Liver (tissue), 9 donors: ENCODE results near the gene LCMT2. TPM values are rescaled to one million over a fixed set of nuclear protein-coding genes. Genes with fewer than 3 reads are reported as not detected.

ENCODE experiments used
- DNase-seq: peaks from one replicate; pipeline ENCODE4 v3.0.0-alpha.2; 2017; ENCODE audit warnings: low spot score
- H3K27ac ChIP-seq, 2 donors: one replicate each; pipeline ENCODE4 v1.7.0; 2013; ENCODE audit warnings: inconsistent platforms in 2 of 2, low read length in 2 of 2, control low read depth in 1 of 2, low read depth in 1 of 2, mild to moderate bottlenecking in 1 of 2
- H3K27me3 ChIP-seq, 4 donors: one replicate each; pipeline versions ENCODE4 v1.6.1 to v1.7.0; 2013; ENCODE audit warnings: low read length in 3 of 4, inconsistent platforms in 1 of 4, mild to moderate bottlenecking in 1 of 4, moderate library complexity in 1 of 4; ENCODE audit not compliant: control insufficient read depth in 4 of 4, insufficient read depth in 4 of 4
- H3K36me3 ChIP-seq, 4 donors: one replicate each; pipeline versions ENCODE4 v1.6.1 to v1.7.0; 2013; ENCODE audit warnings: low read length in 3 of 4, mild to moderate bottlenecking in 3 of 4, low read depth in 1 of 4, moderate library complexity in 1 of 4; ENCODE audit not compliant: control insufficient read depth in 4 of 4, insufficient read depth in 3 of 4
- H3K4me1 ChIP-seq, 4 donors: one replicate each; pipeline versions ENCODE4 v1.6.1 to v1.7.0; 2013; ENCODE audit warnings: low read length in 3 of 4, mild to moderate bottlenecking in 3 of 4, moderate library complexity in 1 of 4; ENCODE audit not compliant: control insufficient read depth in 4 of 4, insufficient read depth in 4 of 4
- H3K4me3 ChIP-seq, 3 donors: one replicate each; pipeline versions ENCODE4 v1.6.1 to v1.7.0; 2013; ENCODE audit warnings: low read length in 3 of 3, control low read depth in 1 of 3, low read depth in 1 of 3, mild to moderate bottlenecking in 1 of 3
- H3K9ac ChIP-seq, 2 donors: one replicate each; pipeline ENCODE4 v1.7.0; 2013; ENCODE audit warnings: low read length in 2 of 2, mild to moderate bottlenecking in 2 of 2, moderate library complexity in 2 of 2, control low read depth in 1 of 2, low read depth in 1 of 2
- H3K9me3 ChIP-seq, 4 donors: one replicate each; pipeline versions ENCODE4 v1.6.1 to v1.7.0; 2013; ENCODE audit warnings: low read length in 3 of 4; ENCODE audit not compliant: control insufficient read depth in 4 of 4
- EGR1 ChIP-seq, 2 donors: IDR thresholded peaks; 2 replicates each; pipeline ENCODE4 v1.6.1; 2016 to 2018; ENCODE audit warnings: antibody characterized with exemption in 2 of 2, low read depth in 2 of 2
- FOXA1 ChIP-seq: IDR thresholded peaks from 2 replicates; pipeline ENCODE4 v1.6.1; 2016; ENCODE audit warnings: antibody characterized with exemption
- FOXA2 ChIP-seq: IDR thresholded peaks from 2 replicates; pipeline ENCODE4 v1.6.1; 2016; ENCODE audit warnings: antibody characterized with exemption
- GABPA ChIP-seq, 2 donors: IDR thresholded peaks in 1 of 2; conservative IDR thresholded peaks in 1 of 2; 2 replicates each; pipeline ENCODE4 v1.6.1; 2016; ENCODE audit warnings: antibody characterized with exemption in 2 of 2, mild to moderate bottlenecking in 1 of 2, moderate library complexity in 1 of 2
- HNF4A ChIP-seq, 2 donors: conservative IDR thresholded peaks; 2 replicates each; pipeline ENCODE4 v1.6.1; 2016; ENCODE audit warnings: antibody characterized with exemption in 2 of 2, mild to moderate bottlenecking in 2 of 2
- HNF4G ChIP-seq: IDR thresholded peaks from 2 replicates; pipeline ENCODE4 v1.6.1; 2016; ENCODE audit warnings: antibody characterized with exemption
- JUND ChIP-seq, 2 donors: IDR thresholded peaks; 2 replicates each; pipeline ENCODE4 v1.6.1; 2016; ENCODE audit warnings: antibody characterized with exemption in 2 of 2
- NR2F2 ChIP-seq: IDR thresholded peaks from 2 replicates; pipeline ENCODE4 v1.6.1; 2016; ENCODE audit warnings: antibody characterized with exemption
- RAD21 ChIP-seq, 2 donors: IDR thresholded peaks; 2 replicates each; pipeline ENCODE4 v1.6.1; 2016; ENCODE audit warnings: antibody characterized with exemption in 2 of 2, mild to moderate bottlenecking in 2 of 2
- RXRA ChIP-seq, 2 donors: IDR thresholded peaks; 2 replicates each; pipeline ENCODE4 v1.6.1; 2017 to 2018; ENCODE audit warnings: antibody characterized with exemption in 2 of 2, mild to moderate bottlenecking in 1 of 2
- SP1 ChIP-seq: IDR thresholded peaks from 2 replicates; pipeline ENCODE4 v1.6.1; 2018; ENCODE audit warnings: antibody characterized with exemption, mild to moderate bottlenecking
- YY1 ChIP-seq: IDR thresholded peaks from 2 replicates; pipeline ENCODE4 v1.6.1; 2016; ENCODE audit warnings: antibody characterized with exemption, mild to moderate bottlenecking
- WGBS: extraction: QIAGEN DNeasy Blood & Tissue Kit; methylation state at CpG from one replicate; pipeline ENCODE4 v1.1.7; 2013; 5-methylcytosine and 5-hydroxymethylcytosine counted together
- polyA plus RNA-seq, 2 donors: library from polyadenylated mRNA; stranded (reverse) in 1 of 2; unstranded in 1 of 2; fragments of 200-250 nt in 1 of 2; fragments of >200 nt in 1 of 2; fragmentation: Nextera tagmentation in 1 of 2; extraction: Ambion mirVana in 1 of 2; gene quantifications; one replicate each; pipeline versions ENCODE4 v1.2.1 to v1.2.3, GENCODE V29; 2013 to 2015
- total RNA-seq, 2 donors: library from RNA; depleted of rRNA; stranded (reverse); fragments of >200 nt; gene quantifications; one replicate each; pipeline ENCODE4 v1.2.3, GENCODE V29; 2014
- TF ChIP-seq, protein P1 (sequence below): IDR thresholded peaks from 2 replicates; pipeline ENCODE4 v1.6.1; 2016; ENCODE audit warnings: antibody characterized with exemption
- TF ChIP-seq, protein P2 (sequence below): IDR thresholded peaks from 2 replicates; pipeline ENCODE4 v1.6.1; 2016; ENCODE audit warnings: antibody characterized with exemption
- TF ChIP-seq, protein P3 (sequence below): IDR thresholded peaks from 2 replicates; pipeline ENCODE4 v1.6.1; 2016; ENCODE audit warnings: antibody characterized with exemption, mild to moderate bottlenecking
- TF ChIP-seq, protein P4 (sequence below): fragments of 150-350 bp; IDR thresholded peaks from 2 replicates; pipeline ENCODE4 v1.5.1; 2017; ENCODE audit warnings: improper control_type of control experiment, low read depth, low read length; ENCODE audit not compliant: missing input control
- TF ChIP-seq, protein P5 (sequence below): IDR thresholded peaks from 2 replicates; pipeline ENCODE4 v1.6.1; 2016; ENCODE audit warnings: antibody characterized with exemption
- donor health status: healthy.
- donor health status: healthy.
- donor health status: healthy.
- donor health status: healthy.
- donor health status: healthy.

LCMT2 gene
- total and polyA plus RNA-seq, 4 donors = 3.1 to 4.3 (median 3.9) TPM

DNA sequence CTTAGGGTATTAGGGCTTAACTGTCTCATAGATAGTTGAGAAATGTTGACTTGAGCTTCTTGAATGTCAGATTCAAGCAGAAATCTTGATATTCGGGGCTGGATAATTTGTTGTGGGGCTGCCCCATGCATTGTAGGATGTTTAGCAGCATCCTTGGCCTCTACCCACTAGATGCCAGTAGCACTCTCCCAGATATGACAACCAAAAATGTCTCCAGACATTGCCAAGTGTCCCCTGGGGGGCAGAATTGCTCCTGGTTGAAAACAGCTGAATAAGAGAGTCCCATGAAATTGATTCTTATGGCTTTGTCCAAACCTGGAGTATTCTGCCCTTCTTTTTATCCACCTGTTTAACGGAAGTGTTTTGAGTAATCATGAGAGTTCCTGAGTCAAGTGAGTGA lies 15.9 kb upstream of the LCMT2 start:
- Histone ChIP-seq H3K4me3 (no peak overlapping the region), H3K4me1 (no peaks in the 10 kb centered on the region), H3K9ac (no peak overlapping the region), H3K36me3 (peaks cover 10 to 48% (median 38%) of the 10 kb centered on the region in 4 donors), H3K27ac (no peak overlapping the region), H3K27me3 (no peaks in the 10 kb centered on the region), H3K9me3 (no peaks in the 10 kb centered on the region)
- WGBS = 97% methylated on average over 2 of the region's 2 CpGs
- TF ChIP-seq, protein P1, sequence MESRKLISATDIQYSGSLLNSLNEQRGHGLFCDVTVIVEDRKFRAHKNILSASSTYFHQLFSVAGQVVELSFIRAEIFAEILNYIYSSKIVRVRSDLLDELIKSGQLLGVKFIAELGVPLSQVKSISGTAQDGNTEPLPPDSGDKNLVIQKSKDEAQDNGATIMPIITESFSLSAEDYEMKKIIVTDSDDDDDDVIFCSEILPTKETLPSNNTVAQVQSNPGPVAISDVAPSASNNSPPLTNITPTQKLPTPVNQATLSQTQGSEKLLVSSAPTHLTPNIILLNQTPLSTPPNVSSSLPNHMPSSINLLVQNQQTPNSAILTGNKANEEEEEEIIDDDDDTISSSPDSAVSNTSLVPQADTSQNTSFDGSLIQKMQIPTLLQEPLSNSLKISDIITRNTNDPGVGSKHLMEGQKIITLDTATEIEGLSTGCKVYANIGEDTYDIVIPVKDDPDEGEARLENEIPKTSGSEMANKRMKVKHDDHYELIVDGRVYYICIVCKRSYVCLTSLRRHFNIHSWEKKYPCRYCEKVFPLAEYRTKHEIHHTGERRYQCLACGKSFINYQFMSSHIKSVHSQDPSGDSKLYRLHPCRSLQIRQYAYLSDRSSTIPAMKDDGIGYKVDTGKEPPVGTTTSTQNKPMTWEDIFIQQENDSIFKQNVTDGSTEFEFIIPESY = no peak
- TF ChIP-seq JUND (IDR thresholded peaks at IDR 0.05) (no peak), SP1 (no peak), YY1 (no peak), FOXA1 (no peak), FOXA2 (no peak), HNF4A (conservative IDR thresholded peaks at IDR 0.05) (no peak), RXRA (IDR thresholded peaks at IDR 0.05) (no peak), RAD21 (IDR thresholded peaks at IDR 0.05) (no peak), GABPA (IDR thresholded peaks at IDR 0.05 in 1 of 2, conservative IDR thresholded peaks at IDR 0.05 in 1 of 2) (no peak), EGR1 (IDR thresholded peaks at IDR 0.05; ENCODE audit: low read depth in 2 of 2) (no peak), NR2F2 (no peak)
- TF ChIP-seq, protein P2, sequence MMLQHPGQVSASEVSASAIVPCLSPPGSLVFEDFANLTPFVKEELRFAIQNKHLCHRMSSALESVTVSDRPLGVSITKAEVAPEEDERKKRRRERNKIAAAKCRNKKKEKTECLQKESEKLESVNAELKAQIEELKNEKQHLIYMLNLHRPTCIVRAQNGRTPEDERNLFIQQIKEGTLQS = no peak
- TF ChIP-seq, protein P3, sequence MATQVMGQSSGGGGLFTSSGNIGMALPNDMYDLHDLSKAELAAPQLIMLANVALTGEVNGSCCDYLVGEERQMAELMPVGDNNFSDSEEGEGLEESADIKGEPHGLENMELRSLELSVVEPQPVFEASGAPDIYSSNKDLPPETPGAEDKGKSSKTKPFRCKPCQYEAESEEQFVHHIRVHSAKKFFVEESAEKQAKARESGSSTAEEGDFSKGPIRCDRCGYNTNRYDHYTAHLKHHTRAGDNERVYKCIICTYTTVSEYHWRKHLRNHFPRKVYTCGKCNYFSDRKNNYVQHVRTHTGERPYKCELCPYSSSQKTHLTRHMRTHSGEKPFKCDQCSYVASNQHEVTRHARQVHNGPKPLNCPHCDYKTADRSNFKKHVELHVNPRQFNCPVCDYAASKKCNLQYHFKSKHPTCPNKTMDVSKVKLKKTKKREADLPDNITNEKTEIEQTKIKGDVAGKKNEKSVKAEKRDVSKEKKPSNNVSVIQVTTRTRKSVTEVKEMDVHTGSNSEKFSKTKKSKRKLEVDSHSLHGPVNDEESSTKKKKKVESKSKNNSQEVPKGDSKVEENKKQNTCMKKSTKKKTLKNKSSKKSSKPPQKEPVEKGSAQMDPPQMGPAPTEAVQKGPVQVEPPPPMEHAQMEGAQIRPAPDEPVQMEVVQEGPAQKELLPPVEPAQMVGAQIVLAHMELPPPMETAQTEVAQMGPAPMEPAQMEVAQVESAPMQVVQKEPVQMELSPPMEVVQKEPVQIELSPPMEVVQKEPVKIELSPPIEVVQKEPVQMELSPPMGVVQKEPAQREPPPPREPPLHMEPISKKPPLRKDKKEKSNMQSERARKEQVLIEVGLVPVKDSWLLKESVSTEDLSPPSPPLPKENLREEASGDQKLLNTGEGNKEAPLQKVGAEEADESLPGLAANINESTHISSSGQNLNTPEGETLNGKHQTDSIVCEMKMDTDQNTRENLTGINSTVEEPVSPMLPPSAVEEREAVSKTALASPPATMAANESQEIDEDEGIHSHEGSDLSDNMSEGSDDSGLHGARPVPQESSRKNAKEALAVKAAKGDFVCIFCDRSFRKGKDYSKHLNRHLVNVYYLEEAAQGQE = no peak
- TF ChIP-seq, protein P4, sequence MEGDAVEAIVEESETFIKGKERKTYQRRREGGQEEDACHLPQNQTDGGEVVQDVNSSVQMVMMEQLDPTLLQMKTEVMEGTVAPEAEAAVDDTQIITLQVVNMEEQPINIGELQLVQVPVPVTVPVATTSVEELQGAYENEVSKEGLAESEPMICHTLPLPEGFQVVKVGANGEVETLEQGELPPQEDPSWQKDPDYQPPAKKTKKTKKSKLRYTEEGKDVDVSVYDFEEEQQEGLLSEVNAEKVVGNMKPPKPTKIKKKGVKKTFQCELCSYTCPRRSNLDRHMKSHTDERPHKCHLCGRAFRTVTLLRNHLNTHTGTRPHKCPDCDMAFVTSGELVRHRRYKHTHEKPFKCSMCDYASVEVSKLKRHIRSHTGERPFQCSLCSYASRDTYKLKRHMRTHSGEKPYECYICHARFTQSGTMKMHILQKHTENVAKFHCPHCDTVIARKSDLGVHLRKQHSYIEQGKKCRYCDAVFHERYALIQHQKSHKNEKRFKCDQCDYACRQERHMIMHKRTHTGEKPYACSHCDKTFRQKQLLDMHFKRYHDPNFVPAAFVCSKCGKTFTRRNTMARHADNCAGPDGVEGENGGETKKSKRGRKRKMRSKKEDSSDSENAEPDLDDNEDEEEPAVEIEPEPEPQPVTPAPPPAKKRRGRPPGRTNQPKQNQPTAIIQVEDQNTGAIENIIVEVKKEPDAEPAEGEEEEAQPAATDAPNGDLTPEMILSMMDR = no peak
- TF ChIP-seq, protein P5, sequence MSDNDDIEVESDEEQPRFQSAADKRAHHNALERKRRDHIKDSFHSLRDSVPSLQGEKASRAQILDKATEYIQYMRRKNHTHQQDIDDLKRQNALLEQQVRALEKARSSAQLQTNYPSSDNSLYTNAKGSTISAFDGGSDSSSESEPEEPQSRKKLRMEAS = no peak
- no peak for DNase-seq

DNA sequence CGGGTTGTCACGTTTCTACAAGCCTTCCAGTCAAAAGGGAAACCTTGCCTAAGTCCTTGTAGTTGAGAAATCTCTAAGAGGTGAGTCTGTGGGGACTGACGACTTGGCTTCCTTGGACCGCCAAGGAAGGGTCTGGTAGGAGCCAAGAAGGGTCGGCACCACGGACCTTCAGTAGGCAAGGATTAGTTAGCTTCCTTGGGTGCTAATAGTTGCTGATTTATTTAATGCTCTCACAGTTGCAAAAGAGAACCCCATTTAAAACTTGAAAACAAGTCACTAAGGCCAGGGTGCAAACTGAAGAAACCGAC lies 361 bp upstream of the LCMT2 start:
- Histone ChIP-seq H3K4me1 (peaks cover 5 to 25% (median 13%) of the 10 kb centered on the region in 4 donors), H3K4me3 (peak overlapping the region; percentile 71 to 96 (median 82)), H3K27me3 (no peaks in the 10 kb centered on the region), H3K36me3 (peaks cover 0 to 3% (median under 1%) of the 10 kb centered on the region in 4 donors), H3K9me3 (no peaks in the 10 kb centered on the region), H3K27ac (peak overlapping the region; percentile 95 to 96), H3K9ac (peak overlapping the region; percentile 34 to 61)
- DNase-seq = no peak
- WGBS = 5% methylated on average over 7 of the region's 7 CpGs
- TF ChIP-seq NR2F2 = peak; percentile 2
- no peak for TF ChIP-seq RAD21 (IDR thresholded peaks at IDR 0.05)
- TF ChIP-seq, protein P1 = no peak
- TF ChIP-seq GABPA (IDR thresholded peaks at IDR 0.05 in 1 of 2, conservative IDR thresholded peaks at IDR 0.05 in 1 of 2) = peak in 1 of 2 donors; percentile 42
- TF ChIP-seq, protein P5 = peak; percentile 9
- no peak for TF ChIP-seq EGR1 (IDR thresholded peaks at IDR 0.05; ENCODE audit: low read depth in 2 of 2)
- TF ChIP-seq, protein P2 = no peak
- TF ChIP-seq JUND (IDR thresholded peaks at IDR 0.05) = peak in 1 of 2 donors; percentile 23
- TF ChIP-seq, protein P3 = peak; percentile 8
- no peak for TF ChIP-seq FOXA1
- no peak for TF ChIP-seq HNF4G
